ENCODE data around the gene CPNE7. TPM values are rescaled to one million over a fixed set of nuclear protein-coding genes. Genes with fewer than 3 reads are reported as not detected.

Gene CPNE7
- 16.5 and 23.8 TPM in 2 replicates for total RNA-seq (2014; rRNA removed; shearing (Covaris generic))

- no peak for DNase-seq (ENCODE audit: low spot score)
Measured at GRCh38 chr16:89575247-89576152, at the start of gene CPNE7. Gene CPNE7, plus strand, starts transcription at chr16:89575758. Its CDS starts 140 bp downstream, at chr16:89575898.

GRCh38 chr16:89529097-89529496, 46.5 kb upstream of the CPNE7 start:
- no peak for DNase-seq (ENCODE audit: low spot score)

- DNase-seq (ENCODE audit: low spot score): no peak
Measured at GRCh38 chr16:89530401-89531381, 44.9 kb upstream of the CPNE7 start.

DNA sequence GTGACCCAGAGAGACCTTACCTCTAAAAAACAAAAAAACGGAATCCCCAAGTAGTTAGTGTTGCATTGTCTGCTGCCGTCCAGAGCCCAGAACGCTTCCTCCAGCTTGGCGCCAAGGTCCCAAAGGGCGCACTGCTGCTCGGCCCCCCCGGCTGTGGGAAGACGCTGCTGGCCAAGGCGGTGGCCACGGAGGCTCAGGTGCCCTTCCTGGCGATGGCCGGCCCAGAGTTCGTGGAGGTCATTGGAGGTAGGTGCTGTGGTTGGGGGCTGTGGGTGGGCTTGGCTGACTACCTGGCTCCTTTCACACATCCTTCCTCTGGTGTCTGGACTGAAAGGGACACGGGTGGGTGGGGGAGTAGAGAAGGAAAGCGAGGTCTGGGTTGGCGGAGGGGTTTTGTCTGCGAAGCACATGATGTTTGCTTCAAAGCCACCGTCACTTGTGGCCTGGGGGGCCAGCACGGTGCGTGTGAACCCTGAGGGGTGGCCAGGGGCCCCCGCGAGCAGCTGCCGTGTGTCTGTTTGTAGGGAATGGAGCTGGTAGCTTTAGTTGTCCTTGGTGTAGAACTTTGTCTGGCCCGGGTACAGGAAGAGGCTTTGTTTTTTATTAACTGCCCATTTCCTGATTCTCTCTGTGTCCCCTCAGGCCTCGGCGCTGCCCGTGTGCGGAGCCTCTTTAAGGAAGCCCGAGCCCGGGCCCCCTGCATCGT, 43.6 kb upstream of the CPNE7 start:
- no peak for DNase-seq (ENCODE audit: low spot score)

DNA sequence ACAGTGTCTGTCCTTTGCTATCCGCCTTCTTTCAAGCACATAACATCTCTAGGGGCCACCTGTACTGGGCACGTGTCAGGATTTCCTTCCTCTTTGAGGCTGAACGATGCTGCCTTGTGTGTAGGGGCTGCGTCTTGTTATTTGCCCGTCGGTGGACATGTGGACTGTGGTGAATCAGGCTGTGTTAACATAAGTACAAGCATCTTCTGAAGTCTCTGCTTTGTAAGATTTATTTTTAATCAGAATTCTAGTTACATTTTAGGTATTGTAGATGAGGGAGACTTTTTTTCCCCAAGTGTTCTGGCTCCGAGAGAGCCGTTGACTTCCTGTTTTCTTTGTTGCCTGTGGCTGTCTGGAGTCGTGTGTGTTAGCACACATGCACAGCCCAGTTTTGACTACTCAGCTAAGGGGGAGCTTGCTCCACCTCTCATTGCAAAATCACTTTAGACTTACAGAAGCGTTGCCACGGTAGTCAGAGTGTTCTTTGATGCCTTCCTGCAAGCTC, 41.3 kb upstream of the CPNE7 start:
- no peak for DNase-seq (ENCODE audit: low spot score)

DNA sequence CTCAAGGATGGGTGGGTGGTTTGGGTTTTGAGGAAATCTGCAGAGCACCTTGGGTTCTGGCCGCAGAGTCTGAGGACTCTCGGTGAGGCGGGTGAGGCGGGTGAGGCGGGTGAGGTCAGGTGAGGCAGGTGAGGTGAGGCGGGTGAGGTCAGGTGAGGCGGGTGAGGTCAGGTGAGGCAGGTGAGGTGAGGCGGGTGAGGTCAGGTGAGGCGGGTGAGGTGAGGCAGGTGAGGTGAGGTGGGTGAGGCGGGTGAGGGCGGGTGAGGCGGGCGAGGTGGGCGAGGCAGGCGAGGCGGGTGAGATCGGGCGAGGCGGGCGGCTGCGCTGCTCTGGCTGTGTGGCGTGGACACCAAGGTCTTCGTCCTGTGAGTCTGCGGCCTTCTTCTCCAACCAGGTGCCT, 39.2 kb upstream of the CPNE7 start:
- DNase-seq (ENCODE audit: low spot score): no peak

- DNase-seq (ENCODE audit: low spot score): no peak
Measured at GRCh38 chr16:89536886-89537548, 38.5 kb upstream of the CPNE7 start.

GRCh38 chr16:89537549-89537925, 38.0 kb upstream of the CPNE7 start:
- no peak for DNase-seq (ENCODE audit: low spot score)

DNA sequence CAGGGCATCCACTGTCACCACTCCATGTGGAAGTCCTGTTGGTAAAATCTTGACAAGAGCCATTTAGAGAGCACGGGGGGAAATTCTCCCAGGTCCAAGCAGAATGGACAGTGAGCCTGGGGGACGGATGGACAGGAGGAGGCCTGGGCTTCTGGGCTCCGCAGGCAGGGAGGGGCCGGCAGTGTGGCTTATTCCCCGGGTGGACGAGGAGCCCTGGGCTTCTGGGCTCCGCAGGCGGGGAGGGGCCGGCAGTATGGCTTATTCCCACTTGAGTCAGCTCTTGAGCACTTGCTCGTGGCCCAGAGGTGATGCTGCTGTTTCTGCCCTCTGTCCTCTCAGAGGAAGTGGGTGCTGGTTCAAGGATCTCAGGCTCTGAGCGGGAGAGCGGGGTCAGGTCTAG, 37.3 kb upstream of the CPNE7 start:
- no peak for DNase-seq (ENCODE audit: low spot score)

- no peak for DNase-seq (ENCODE audit: low spot score)
Measured at GRCh38 chr16:89540557-89540956, 35.0 kb upstream of the CPNE7 start.

DNA sequence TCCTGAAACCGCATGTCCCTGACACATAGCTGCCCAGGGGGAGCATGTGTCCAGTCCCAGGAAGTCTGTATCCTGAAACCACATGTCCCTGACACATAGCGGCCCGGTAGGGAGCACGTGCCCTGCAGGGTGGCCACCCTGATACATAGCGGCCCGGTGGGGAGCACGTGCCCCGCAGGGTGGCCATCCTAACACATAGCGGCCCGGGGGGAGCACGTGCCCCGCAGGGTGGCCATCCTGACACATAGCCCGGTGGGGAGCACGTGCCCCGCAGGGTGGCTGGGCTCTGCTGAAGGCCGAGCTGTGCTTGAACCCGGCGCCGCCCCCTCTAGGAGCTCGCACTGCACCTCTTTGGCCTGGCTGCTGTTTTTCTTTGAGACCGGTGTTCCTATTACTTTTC, 33.8 kb upstream of the CPNE7 start:
- no peak for DNase-seq (ENCODE audit: low spot score)

GRCh38 chr16:89544113-89544512, 31.4 kb upstream of the CPNE7 start:
- no peak for DNase-seq (ENCODE audit: low spot score)

DNA sequence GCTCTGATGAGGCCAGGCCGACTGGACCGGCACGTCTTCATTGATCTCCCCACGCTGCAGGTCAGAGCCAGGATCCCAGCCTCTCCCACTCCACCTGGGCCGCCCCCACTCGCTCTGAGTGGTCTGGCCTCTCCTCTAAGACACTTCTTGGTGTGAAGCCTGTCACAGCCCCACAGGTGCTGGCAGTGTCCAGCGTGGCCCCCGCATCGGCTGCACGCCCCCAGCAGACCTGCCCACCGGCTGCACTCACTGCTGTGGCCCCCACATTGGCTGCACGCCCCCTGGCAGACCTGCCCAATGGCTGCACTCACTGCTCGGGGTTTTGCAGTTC, 30.9 kb upstream of the CPNE7 start:
- no peak for DNase-seq (ENCODE audit: low spot score)

GRCh38 chr16:89545044-89545830, 30.3 kb upstream of the CPNE7 start:
- no peak for DNase-seq (ENCODE audit: low spot score)

- no peak for DNase-seq (ENCODE audit: low spot score)
Measured at GRCh38 chr16:89545831-89546574, 29.6 kb upstream of the CPNE7 start.

DNA sequence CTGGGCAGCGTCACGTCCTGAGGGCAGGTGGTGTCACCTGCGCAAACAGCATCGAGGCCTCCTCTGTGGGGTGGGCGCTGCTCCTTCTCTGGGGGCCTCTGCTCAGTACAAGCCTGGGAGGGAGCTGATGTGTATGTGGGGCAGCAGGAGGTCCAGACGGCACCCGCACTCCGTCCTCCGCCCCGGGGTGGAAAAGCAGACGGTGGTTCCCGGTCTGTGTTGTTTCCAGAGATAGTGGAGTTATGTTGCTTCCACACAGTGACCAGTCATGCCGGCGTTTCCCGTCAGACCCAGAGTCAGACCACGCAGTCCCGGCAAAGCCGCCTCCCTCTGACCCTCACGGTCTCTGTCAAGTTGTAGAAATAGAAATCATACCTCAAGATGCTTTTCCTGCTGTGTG, 28.8 kb upstream of the CPNE7 start:
- DNase-seq (ENCODE audit: low spot score): no peak

DNA sequence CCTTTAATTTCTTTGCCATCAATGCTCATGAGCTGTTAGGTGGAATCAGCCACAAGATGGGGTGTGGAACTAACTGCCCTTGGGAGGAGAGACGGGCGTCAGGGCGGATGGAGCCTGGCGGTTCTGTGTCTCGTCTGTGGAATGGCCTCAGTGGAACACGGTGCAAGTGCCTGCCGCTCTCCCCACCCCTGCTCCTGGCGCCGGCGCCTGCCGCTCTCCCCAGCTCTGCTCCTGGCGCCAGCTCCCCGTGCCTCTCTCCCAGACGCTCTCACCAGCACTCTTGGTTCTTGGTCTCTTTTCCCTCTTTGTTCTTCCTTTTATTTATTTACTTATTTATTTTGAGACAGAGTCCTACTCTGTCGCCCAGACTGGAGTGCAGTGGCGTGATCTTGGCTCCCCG, 28.3 kb upstream of the CPNE7 start:
- DNase-seq (ENCODE audit: low spot score): no peak

- DNase-seq (ENCODE audit: low spot score): no peak
Measured at GRCh38 chr16:89547860-89548259, 27.7 kb upstream of the CPNE7 start.

DNA sequence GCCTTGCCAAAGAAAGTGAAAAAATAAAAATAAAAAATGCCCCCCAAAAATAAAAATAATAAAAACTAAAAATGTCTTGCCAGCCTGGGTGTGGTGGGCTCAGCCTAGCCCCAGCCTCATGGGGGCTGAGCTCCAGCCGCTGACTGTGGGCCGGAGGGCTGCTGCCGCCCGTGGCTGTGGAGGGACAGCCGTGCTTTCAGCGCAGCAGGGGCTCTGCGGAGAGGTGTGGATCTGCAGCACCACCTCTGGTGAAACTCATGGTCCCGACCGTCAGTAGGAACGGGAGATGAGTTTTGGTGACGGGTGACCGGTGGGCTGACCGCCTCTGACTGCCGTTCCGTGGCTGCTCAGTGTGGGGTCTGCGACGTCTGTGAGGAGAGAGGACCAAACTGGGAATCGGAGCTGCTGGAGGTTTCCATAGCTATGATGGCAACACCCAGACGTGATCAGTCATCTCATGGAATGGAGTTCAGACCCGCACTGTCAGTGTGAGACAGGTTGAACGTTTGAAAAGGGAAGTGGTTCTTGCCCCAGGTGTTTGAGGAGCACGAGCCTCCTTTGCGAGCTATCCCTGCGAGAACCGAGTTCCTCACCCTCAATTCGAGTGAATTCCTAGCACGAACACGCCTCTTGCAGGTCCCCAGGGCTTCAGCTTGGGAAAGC, 27.1 kb upstream of the CPNE7 start:
- DNase-seq (ENCODE audit: low spot score): no peak

Measured in HT-29 (cell line).